Motor neuron (in vitro differentiated cells): ENCODE data around the gene SFXN1. TPM values are rescaled to one million over a fixed set of nuclear protein-coding genes. Genes with fewer than 3 reads are reported as not detected.
"Not testable (repeated sequence)": the region's sequence is repeated elsewhere in the genome, so short reads cannot be mapped to it uniquely, and the experiment has no call there.

Source experiments
- ATAC-seq, 8 experiments: fragments of 200-7000 bp; cut with Tn5 transposase; replicated peaks in 6 of 8; 2 replicates each; pipeline ENCODE4 v1.8.0; 2021; ENCODE audit warnings: mild to moderate bottlenecking in 8 of 8, moderate library complexity in 8 of 8
- H3K27ac ChIP-seq, 2 donors: fragments of 250-450 bp; sonication (Bioruptor Pico); 2 replicates each; pipeline ENCODE4 v1.9.0; 2021; ENCODE audit warnings: antibody characterized with exemption in 2 of 2, mild to moderate bottlenecking in 2 of 2, moderate library complexity in 1 of 2
- H3K4me1 ChIP-seq, 2 donors: fragments of 250-450 bp; sonication (Bioruptor Pico); replicated peaks in 1 of 2; 2 replicates each; pipeline ENCODE4 v1.6.1; 2021; ENCODE audit warnings: antibody characterized with exemption in 2 of 2, mild to moderate bottlenecking in 2 of 2, moderate library complexity in 1 of 2
- H3K4me3 ChIP-seq, 5 donors: fragments of 250-450 bp; sonication (Bioruptor Pico); 2 replicates each; pipeline ENCODE4 v1.9.0; 2021; ENCODE audit warnings: antibody characterized with exemption in 5 of 5, mild to moderate bottlenecking in 5 of 5, moderate library complexity in 4 of 5
- WGBS, 10 experiments: fragments of 450-650 bp; shearing (Covaris generic); methylation state at CpG; one replicate each; pipeline ENCODE4 v1.0.0; 2022; 5-methylcytosine and 5-hydroxymethylcytosine counted together
- in situ Hi-C, 9 experiments: fragments of 400-800 bp; cut with MboI; loops; one replicate each; pipeline ENCODE4 v1.15.0; 2021; ENCODE audit warnings: low sequenced_read_pairs in 9 of 9, low pct_unique_long_range_greater_than_20kb in 2 of 9; ENCODE audit not compliant: unreplicated experiment in 9 of 9
- total RNA-seq, 8 experiments: library from RNA; unstranded; fragments of 300-600 nt; gene quantifications; 2 replicates each; pipeline versions ENCODE4 v1.2.3 to v1.2.4, GENCODE V29; 2022

Gene SFXN1
- total RNA-seq, 8 experiments from 2014 or later: 35.4 to 77.0 (median 64.1) TPM

DNA sequence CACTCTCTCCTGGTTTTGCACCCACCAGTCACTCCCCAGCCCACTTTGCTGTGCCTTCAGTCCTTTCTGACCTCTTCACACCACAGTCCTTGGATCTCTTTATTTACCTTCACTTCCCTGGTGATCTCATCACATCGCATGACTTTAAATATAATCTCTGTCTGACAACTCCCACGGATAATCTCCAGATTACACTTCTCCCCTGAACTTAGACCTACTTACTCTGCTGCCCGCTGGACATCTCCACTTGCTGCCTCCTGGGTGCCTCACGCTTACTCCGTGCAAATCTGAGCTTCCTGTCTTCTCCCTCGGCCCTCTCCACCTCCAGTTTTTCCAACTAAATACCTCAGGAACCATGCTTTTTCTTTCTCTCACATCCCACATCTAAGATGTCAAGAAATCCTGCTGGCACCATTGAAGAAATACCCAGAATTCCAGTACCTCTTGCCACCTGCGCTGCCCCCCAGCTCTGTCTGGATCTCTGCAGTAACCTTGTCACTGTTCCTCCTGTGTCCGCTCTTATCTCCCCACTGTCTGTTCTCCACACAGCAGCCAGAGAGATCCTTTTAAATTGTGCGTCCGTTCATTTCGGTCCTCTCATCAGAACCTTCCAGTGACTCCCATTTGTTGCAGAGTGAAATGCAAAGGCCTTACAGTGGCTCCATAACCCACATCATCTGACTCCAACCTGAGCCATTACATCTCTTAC lies 9.3 kb downstream of the SFXN1 start:
- no peak overlapping the region for H3K27ac ChIP-seq
- in situ Hi-C loops: no loop called here
- ATAC-seq: no peak
- no peak overlapping the region for H3K4me3 ChIP-seq
- 93 to 100% (median 100%) methylated on average over 2 to 11 of the region's 11 CpGs; no CpG with 5 or more reads in 1 of the 10 experiments for WGBS, 10 experiments
- H3K4me1 ChIP-seq: no peaks in the 10 kb centered on the region

DNA sequence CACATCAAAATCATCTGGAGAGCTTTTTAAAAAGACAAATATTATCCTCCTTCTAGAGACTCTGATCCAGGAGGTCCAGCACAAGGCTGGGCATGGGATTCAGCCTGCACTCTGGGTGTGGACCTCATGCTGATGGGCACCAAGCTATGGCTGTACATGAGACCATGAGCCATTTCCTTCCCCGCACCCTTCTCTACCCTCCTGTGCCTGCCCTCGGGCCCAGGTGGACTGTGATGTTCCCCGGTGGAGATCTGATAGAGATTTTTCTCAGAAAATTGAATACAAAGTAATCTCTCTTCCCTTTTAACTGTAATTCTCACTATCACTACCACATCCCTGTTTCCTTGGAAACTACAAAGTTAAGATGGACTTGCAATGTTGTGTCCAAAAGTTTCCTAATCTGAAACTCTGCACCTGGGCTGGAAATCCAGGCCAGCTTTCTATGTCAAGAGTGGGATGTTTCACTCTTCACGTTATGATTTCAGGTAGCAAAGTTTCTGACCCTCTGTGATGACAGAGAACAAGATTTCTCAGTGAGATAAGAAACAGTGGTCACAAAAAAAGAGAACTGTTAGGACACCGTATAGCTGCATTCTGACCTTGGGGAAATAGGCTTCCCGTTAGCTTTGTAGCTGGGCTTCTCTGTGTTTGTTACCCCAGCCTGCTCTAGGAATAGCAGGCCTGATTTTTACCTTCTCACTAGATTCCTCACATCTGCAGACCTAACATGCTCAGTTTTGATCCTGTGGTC lies 11.5 kb downstream of the SFXN1 start:
- no peak overlapping the region for H3K4me3 ChIP-seq
- no peak for ATAC-seq
- H3K4me1 ChIP-seq: no peaks in the 10 kb centered on the region
- no peak overlapping the region for H3K27ac ChIP-seq
- 90 to 100% (median 100%) methylated on average over 1 to 6 of the region's 6 CpGs; no CpG with 5 or more reads in 1 of the 10 experiments for WGBS, 10 experiments
- in situ Hi-C loops: no loop called here

DNA sequence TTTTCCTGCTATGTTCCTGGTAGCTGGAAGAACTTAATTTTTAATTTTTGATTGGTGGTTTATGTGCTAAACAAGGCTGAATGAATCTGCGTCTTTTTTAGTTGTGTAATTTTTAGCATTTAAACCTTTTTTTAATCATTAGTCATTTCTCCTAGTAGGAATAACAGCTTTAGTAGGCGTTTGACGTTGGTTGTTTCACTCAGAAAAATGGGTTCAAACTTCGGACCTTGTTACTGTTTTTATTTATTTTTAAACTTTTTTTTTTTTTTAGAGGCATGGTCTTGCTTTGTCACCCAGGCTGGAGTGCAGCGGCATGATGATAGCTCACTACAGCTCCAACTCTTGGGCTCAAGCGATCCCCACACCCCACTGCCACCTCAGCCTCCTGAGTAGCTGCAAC lies 12.9 kb downstream of the SFXN1 start:
- WGBS, 10 experiments: 55 to 90% (median 72%) methylated on average over 2 to 6 of the region's 6 CpGs
- in situ Hi-C loops: no loop called here
- no peak for ATAC-seq

DNA sequence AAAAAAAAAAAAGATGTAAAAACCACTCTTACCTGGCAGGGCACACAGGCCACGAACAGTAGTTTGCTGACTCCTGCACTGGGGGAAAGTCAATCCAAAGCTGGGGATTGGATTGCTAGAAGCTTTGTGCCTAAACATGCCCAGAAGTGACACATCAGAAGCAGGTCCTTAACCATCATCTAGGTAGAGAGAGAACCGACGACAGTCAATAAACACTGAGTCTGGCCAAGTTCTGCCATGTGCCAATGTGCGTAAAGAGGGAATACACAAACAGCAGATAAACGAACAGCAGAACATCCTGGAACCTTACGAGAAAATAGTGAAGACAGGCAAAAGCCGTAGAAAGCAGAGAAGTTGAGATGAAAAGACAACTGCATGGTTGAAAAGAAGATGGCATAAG lies 14.9 kb downstream of the SFXN1 start:
- no peak for ATAC-seq
- Histone ChIP-seq H3K4me1 (no peaks in the 10 kb centered on the region), H3K27ac (no peak overlapping the region), H3K4me3 (no peak overlapping the region)
- 87 to 100% (median 98%) methylated on average over 4 to 7 of the region's 7 CpGs; no CpG with 5 or more reads in 1 of the 10 experiments for WGBS, 10 experiments
- in situ Hi-C loops: no loop called here

More for the DNA sequence above, 12.9 kb downstream of the SFXN1 start:
- Histone ChIP-seq H3K4me3 (no peak overlapping the region), H3K27ac (no peak overlapping the region), H3K4me1 (no peaks in the 10 kb centered on the region)

DNA sequence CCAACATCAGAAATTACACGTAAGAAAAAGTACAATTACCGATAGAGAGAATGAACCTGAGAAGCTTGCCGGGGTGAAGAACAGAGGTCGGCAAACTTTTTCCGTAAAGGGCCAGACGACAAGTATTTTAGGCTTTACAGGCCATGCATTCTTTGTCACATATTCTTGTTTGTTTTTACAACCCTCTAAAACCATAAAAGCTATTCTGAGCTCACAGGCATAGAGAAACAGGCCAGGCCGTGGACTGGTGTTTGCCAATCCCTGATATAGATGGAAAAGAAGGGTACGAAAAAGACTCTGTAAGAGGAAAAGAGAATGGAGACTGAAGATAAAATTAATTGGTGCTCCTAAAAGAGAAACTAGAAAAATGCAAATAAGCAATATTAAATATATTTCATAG lies 15.4 kb downstream of the SFXN1 start:
- WGBS, 10 experiments: 92 to 100% (median 97%) methylated on average over 2 to 8 of the region's 8 CpGs
- in situ Hi-C loops: no loop called here
- no peak overlapping the region for H3K27ac ChIP-seq

DNA sequence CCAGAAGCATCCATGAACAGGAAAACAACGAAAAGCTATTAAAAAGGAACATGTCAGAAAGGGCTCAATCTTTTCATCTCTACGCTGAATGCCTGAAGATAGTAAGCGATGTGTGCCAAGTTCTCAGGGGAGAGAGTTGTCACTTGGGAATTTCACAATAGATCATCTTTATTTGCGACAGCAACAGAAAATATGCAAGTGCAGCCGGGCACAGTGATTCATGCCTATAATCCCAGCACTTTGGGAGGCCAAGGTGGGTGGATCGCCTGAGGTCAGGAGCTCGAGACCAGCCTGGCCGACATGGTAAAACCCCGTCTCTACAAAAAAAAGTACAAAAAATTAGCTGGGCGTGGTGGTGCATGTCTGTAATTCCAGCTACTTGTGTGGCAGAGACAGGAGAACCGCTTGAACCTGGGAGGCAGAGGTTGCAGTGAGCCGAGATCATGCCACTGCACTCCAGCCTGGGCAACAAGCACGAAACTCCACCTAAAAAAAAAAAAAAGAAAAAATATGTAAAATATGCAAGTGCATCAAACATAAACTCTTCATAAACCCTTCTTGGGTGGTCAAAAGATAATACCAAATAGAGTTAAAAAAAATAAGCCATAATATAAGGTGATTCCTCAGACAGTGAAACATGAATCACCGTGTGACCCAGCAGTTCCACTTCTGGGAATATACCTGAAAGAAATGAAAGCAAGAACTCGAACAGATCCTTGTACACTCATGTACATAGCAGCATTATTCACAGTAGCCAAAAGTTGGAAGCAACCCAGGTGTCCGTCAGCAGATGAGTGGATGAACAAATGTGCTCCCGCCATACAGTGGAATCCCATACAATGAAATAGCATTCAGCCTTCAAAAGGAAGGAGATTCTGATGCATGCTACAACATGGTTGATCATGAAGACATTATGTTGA lies 16.2 kb downstream of the SFXN1 start:
- Histone ChIP-seq H3K4me1 (no peaks in the 10 kb centered on the region), H3K27ac (no peak overlapping the region), H3K4me3 (no peak overlapping the region)
- ATAC-seq: no peak
- 84 to 100% (median 93%) methylated on average over 3 to 17 of the region's 17 CpGs for WGBS, 10 experiments
- in situ Hi-C loops: no loop called here

More for the DNA sequence above, 15.4 kb downstream of the SFXN1 start:
- no peak for ATAC-seq
- Histone ChIP-seq H3K4me3 (no peak overlapping the region), H3K4me1 (no peaks in the 10 kb centered on the region)

DNA sequence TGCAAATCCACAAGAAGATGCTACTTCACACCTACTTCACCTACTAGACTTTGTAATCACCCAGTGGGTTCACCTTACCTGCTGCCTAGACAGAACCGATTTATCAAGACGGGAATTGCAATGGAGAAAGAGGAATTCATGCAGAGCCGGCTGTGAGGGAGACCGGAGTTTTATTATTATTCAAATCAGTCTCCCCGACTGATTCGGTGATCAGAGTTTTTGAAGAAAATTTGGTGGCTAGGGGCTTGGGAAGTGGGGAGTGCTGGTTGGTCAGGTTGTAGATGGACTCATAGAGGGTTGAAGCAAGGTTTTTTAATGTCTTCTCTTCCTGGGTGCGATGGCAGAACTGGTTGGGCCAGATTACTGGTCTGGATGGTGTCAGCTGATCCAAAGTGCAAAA lies 23.4 kb downstream of the SFXN1 start:
- no peaks in the 10 kb centered on the region for H3K4me1 ChIP-seq
- in situ Hi-C loops: no loop called here
- no peak overlapping the region for H3K4me3 ChIP-seq
- no peak for ATAC-seq
- WGBS, 10 experiments: 56 to 100% (median 73%) methylated on average over 1 to 7 of the region's 7 CpGs; no CpG with 5 or more reads in 3 of the 10 experiments
- H3K27ac ChIP-seq: no peak overlapping the region

DNA sequence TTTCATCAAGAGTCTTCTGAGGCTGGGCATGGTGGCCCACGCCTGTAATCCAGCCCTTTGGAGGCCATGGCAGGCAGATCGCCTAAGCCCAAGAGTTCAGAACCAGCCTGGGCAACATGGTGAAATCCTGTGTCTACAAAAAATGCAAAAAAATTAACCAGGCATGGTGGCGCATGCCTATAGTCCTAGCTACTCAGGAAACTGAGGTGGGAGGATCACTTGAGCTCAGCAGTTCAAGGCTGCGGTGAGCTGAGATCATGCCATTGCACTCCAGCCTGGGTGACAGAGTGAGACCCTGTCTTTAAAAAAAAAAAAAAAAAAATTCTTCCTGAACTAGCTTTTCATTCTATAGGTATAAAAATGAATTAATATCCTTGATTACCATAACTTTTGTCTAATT lies 29.3 kb downstream of the SFXN1 start:
- WGBS, 10 experiments: 90 to 100% (median 100%) methylated on average over 1 to 4 of the region's 4 CpGs; no CpG with 5 or more reads in 1 of the 10 experiments
- ATAC-seq, H3K4me3 ChIP-seq, in situ Hi-C loops, H3K27ac ChIP-seq, H3K4me1 ChIP-seq: not testable (repeated sequence)

DNA sequence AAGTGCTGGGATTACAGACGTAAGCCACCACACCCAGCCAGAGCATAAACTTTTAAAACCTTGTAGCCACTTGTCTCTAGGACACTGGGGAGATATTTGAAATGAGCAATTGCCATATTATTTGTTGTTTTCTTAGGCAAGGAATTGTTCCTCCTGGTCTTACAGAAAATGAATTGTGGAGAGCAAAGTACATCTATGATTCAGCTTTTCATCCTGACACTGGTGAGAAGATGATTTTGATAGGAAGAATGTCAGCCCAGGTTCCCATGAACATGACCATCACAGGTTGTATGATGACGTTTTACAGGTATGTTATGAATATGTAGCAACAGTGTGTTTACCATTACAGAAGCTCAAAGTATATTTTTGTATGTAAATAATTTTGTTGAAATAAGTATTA lies 30.5 kb downstream of the SFXN1 start:
- H3K4me1 ChIP-seq: no peaks in the 10 kb centered on the region

DNA sequence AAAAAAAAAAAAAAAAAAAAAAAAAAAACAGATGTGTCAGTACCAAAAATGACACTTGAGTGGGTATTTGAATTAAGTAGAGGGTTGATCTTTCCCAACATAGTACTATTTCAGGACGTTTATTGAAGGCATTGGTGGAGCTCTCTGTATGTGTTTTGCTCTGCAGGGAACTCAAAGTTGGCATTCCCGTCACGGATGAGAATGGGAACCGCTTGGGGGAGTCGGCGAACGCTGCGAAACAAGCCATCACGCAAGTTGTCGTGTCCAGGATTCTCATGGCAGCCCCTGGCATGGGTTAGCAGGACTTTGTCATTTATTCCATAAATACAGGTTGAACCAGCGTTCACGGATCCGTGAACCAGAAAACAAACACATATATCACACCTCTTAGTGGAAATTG lies 34.9 kb downstream of the SFXN1 start:
- ATAC-seq: no peak
- no peaks in the 10 kb centered on the region for H3K4me1 ChIP-seq
- whole genome bisulfite sequencing, 10 experiments: 89 to 100% (median 95%) methylated on average over 2 to 13 of the region's 13 CpGs; no CpG with 5 or more reads in 3 of the 10 experiments
- in situ Hi-C loops: no loop called here
- H3K4me3 ChIP-seq: no peak overlapping the region
- no peak overlapping the region for H3K27ac ChIP-seq

More for the DNA sequence above, 30.5 kb downstream of the SFXN1 start:
- in situ Hi-C loops: no loop called here
- no peak overlapping the region for H3K4me3 ChIP-seq
- ATAC-seq: no peak
- H3K27ac ChIP-seq: no peak overlapping the region
- WGBS, 10 experiments: 43 to 100% (median 100%) methylated on average over 1 to 2 of the region's 2 CpGs; no CpG with 5 or more reads in 1 of the 10 experiments

DNA sequence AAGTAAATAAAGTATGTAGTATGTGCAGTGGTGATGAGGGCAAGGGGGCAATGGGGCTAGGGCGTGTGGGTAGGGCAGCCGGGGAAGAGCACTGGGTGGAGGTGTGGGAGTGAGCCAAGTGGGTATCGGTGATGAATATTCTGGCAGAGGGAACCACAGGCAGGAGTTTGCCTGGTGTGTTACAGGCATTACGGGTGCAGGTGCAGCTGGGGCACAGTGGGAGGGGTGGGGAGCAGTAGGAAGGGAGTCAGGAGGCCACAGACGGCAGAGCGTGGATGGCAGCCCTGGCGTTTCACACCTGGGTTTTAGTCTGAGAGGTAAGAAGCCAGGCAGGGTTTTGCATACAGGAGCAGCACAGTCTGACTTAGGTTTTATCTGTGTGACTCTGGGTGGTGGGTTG lies 35.4 kb downstream of the SFXN1 start:
- no peak for ATAC-seq
- Histone ChIP-seq H3K4me1 (no peaks in the 10 kb centered on the region), H3K27ac (no peak overlapping the region), H3K4me3 (no peak overlapping the region)
- 95 to 100% (median 100%) methylated on average over 1 to 3 of the region's 7 CpGs; no CpG with 5 or more reads in 5 of the 10 experiments for WGBS, 10 experiments
- in situ Hi-C loops: no loop called here

DNA sequence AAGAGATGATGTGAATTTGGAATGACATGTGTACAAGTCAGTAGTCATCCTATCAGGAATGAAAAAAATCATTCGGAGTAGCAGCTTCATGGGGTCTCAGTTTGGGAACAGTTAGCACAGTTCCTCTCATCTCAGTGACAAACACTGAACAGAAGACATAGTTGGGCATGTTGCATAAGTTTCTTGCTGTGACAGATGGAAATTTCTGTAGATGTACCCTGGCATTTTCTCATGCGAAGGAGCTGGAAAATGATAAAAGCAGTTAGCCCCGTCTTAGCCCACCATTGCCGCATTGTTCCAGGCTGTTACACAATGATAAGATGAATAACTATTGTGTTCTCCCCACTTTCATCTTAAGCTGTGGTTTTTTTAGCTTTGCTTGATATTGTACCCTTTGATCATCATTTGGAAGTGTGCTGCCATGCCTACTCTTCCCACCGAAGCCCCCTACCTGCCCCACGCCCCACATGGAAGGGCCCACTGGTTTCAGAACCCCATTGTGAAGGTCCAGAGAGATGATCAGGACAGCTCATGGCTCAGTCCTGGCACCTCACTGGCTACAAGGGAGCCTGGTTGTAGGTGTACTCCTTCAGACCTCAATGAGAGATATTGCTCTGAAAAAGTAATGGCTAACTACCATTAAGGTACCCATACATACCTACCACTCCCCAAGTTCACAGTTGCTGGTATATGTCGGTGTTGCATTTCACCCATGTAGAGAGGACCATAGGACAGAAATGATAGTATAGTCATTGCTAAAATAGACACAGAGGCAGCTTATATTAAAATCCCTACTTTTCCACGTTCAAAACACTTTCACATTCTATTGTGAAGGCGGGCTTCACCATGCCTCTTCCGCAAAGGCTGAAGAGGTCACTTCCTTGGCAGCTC lies 38.8 kb downstream of the SFXN1 start:
- no peak for ATAC-seq
- no peak overlapping the region for H3K27ac ChIP-seq
- no peak overlapping the region for H3K4me3 ChIP-seq
- H3K4me1 ChIP-seq: no peaks in the 10 kb centered on the region
- in situ Hi-C loops: no loop called here
- WGBS, 10 experiments: 83 to 100% (median 97%) methylated on average over 1 to 8 of the region's 10 CpGs
